GM23338 (cell line): ENCODE results near the gene MEN1.
A peak's percentile ranks its signal among the peaks of the same experiment; 100 is the strongest.

Experiments
- CREB1 ChIP-seq: fragments of 250-450 bp; sonication (Bioruptor Pico); IDR thresholded peaks from 2 replicates; pipeline ENCODE4 v1.5.0; 2020; ENCODE audit warnings: low read depth, mild to moderate bottlenecking, moderate library complexity
- EZH2 ChIP-seq: fragments of 200-600 bp; sonication (generic); IDR thresholded peaks from one replicate; pipeline ENCODE4 v1.8.0; 2017; ENCODE audit warnings: antibody characterized with exemption, mild to moderate bottlenecking, low read depth; ENCODE audit not compliant: unreplicated experiment
- EZH2phosphoT487 ChIP-seq: fragments of 200-600 bp; sonication (generic); IDR thresholded peaks from one replicate; pipeline ENCODE4 v1.8.1; 2018; ENCODE audit warnings: antibody characterized with exemption; ENCODE audit not compliant: unreplicated experiment
- JUNB ChIP-seq: IDR thresholded peaks from one replicate; pipeline ENCODE4 v1.6.1; 2016; ENCODE audit warnings: antibody characterized with exemption; ENCODE audit not compliant: unreplicated experiment
- POLR2AphosphoS5 ChIP-seq: IDR thresholded peaks from 2 replicates; pipeline ENCODE4 v1.6.1; 2016; ENCODE audit warnings: antibody characterized with exemption, low read depth
- STAT1 ChIP-seq: IDR thresholded peaks from one replicate; pipeline ENCODE4 v1.6.1; 2016; ENCODE audit warnings: antibody characterized with exemption; ENCODE audit not compliant: unreplicated experiment
- TF ChIP-seq, protein P1 (sequence below), 2 experiments: fragments of 200-600 bp in 1 of 2; sonication (generic) in 1 of 2; conservative IDR thresholded peaks; 2 replicates each; pipeline versions ENCODE4 v1.5.1 to v1.6.1; 2016 to 2017; ENCODE audit warnings: antibody characterized with exemption in 2 of 2, low read depth in 2 of 2, mild to moderate bottlenecking in 2 of 2, moderate library complexity in 1 of 2
- TF ChIP-seq, protein P2 (sequence below): IDR thresholded peaks from one replicate; pipeline ENCODE4 v1.6.1; 2018; ENCODE audit warnings: antibody characterized with exemption; ENCODE audit not compliant: unreplicated experiment
- TF ChIP-seq, protein P3 (sequence below): IDR thresholded peaks from 2 replicates; pipeline ENCODE4 v1.6.1; 2016; ENCODE audit warnings: antibody characterized with exemption

GRCh38 chr11:64770120-64770519 is 40.2 kb downstream of the MEN1 start:
- TF ChIP-seq POLR2AphosphoS5 (0 out of 2 replicates have a peak, but pooled peaks have one; percentile 5), CREB1 (CRISPR knock-in tag) (no peak), EZH2phosphoT487 (no peak), JUNB (no peak), STAT1 (no peak), EZH2 (no peak)
- TF ChIP-seq, protein P1, sequence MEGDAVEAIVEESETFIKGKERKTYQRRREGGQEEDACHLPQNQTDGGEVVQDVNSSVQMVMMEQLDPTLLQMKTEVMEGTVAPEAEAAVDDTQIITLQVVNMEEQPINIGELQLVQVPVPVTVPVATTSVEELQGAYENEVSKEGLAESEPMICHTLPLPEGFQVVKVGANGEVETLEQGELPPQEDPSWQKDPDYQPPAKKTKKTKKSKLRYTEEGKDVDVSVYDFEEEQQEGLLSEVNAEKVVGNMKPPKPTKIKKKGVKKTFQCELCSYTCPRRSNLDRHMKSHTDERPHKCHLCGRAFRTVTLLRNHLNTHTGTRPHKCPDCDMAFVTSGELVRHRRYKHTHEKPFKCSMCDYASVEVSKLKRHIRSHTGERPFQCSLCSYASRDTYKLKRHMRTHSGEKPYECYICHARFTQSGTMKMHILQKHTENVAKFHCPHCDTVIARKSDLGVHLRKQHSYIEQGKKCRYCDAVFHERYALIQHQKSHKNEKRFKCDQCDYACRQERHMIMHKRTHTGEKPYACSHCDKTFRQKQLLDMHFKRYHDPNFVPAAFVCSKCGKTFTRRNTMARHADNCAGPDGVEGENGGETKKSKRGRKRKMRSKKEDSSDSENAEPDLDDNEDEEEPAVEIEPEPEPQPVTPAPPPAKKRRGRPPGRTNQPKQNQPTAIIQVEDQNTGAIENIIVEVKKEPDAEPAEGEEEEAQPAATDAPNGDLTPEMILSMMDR (conservative IDR thresholded peaks at IDR 0.05; ENCODE audit: low read depth in 2 of 2): no peak
- TF ChIP-seq, protein P2, sequence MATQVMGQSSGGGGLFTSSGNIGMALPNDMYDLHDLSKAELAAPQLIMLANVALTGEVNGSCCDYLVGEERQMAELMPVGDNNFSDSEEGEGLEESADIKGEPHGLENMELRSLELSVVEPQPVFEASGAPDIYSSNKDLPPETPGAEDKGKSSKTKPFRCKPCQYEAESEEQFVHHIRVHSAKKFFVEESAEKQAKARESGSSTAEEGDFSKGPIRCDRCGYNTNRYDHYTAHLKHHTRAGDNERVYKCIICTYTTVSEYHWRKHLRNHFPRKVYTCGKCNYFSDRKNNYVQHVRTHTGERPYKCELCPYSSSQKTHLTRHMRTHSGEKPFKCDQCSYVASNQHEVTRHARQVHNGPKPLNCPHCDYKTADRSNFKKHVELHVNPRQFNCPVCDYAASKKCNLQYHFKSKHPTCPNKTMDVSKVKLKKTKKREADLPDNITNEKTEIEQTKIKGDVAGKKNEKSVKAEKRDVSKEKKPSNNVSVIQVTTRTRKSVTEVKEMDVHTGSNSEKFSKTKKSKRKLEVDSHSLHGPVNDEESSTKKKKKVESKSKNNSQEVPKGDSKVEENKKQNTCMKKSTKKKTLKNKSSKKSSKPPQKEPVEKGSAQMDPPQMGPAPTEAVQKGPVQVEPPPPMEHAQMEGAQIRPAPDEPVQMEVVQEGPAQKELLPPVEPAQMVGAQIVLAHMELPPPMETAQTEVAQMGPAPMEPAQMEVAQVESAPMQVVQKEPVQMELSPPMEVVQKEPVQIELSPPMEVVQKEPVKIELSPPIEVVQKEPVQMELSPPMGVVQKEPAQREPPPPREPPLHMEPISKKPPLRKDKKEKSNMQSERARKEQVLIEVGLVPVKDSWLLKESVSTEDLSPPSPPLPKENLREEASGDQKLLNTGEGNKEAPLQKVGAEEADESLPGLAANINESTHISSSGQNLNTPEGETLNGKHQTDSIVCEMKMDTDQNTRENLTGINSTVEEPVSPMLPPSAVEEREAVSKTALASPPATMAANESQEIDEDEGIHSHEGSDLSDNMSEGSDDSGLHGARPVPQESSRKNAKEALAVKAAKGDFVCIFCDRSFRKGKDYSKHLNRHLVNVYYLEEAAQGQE: no peak
- TF ChIP-seq, protein P3, sequence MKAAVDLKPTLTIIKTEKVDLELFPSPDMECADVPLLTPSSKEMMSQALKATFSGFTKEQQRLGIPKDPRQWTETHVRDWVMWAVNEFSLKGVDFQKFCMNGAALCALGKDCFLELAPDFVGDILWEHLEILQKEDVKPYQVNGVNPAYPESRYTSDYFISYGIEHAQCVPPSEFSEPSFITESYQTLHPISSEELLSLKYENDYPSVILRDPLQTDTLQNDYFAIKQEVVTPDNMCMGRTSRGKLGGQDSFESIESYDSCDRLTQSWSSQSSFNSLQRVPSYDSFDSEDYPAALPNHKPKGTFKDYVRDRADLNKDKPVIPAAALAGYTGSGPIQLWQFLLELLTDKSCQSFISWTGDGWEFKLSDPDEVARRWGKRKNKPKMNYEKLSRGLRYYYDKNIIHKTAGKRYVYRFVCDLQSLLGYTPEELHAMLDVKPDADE: no peak
